Measurements from ENCODE around the gene EPHB1.
"Not testable (repeated sequence)": the region's sequence is repeated elsewhere in the genome, so short reads cannot be mapped to it uniquely, and the experiment has no call there.

Gene EPHB1

GRCh38 chr3:135033737-135034136 is 238.7 kb downstream of the EPHB1 start:
- in situ Hi-C loops (cut with HindIII; ENCODE audit: low pct_ligation_motif_present, low sequenced_read_pairs) = no loop called here
- TF ChIP-seq CTCF (IDR thresholded peaks at IDR 0.05; ENCODE audit: low read depth, low read length, missing control alignments) = no peak
- DNase-seq = no peak
- H3K27ac ChIP-seq = no peak overlapping the region
- no peaks in the 10 kb centered on the region for H3K36me3 ChIP-seq (replicated peaks)
- H3K27me3 ChIP-seq (replicated peaks) = no peaks in the 10 kb centered on the region
- no peak overlapping the region for H3K4me3 ChIP-seq (ENCODE audit: low read depth, low read length)

- Histone ChIP-seq H3K27ac (no peak overlapping the region), H3K36me3 (replicated peaks) (no peaks in the 10 kb centered on the region), H3K27me3 (replicated peaks) (no peaks in the 10 kb centered on the region), H3K4me3 (ENCODE audit: low read depth, low read length) (no peak overlapping the region)
- TF ChIP-seq CTCF (IDR thresholded peaks at IDR 0.05; ENCODE audit: low read depth, low read length, missing control alignments) = no peak
- in situ Hi-C loops (cut with HindIII; ENCODE audit: low pct_ligation_motif_present, low sequenced_read_pairs) = no loop called here
- no peak for DNase-seq
These were observed 239.3 kb downstream of the EPHB1 start for GRCh38 chr3:135034291-135034768.

- no peak for DNase-seq
These were observed 239.9 kb downstream of the EPHB1 start for GRCh38 chr3:135034891-135035440.

GRCh38 chr3:135038186-135038585 is 243.1 kb downstream of the EPHB1 start:
- Histone ChIP-seq H3K36me3 (replicated peaks) (no peaks in the 10 kb centered on the region), H3K27me3 (replicated peaks) (no peaks in the 10 kb centered on the region), H3K4me3 (ENCODE audit: low read depth, low read length) (no peak overlapping the region), H3K27ac (no peak overlapping the region)
- TF ChIP-seq CTCF (IDR thresholded peaks at IDR 0.05; ENCODE audit: low read depth, low read length, missing control alignments) = no peak
- DNase-seq = no peak
- in situ Hi-C loops (cut with HindIII; ENCODE audit: low pct_ligation_motif_present, low sequenced_read_pairs) = no loop called here

More at GRCh38 chr3:135034891-135035440, 239.9 kb downstream of the EPHB1 start:
- in situ Hi-C loops (cut with HindIII; ENCODE audit: low pct_ligation_motif_present, low sequenced_read_pairs) = no loop called here
- TF ChIP-seq CTCF (IDR thresholded peaks at IDR 0.05; ENCODE audit: low read depth, low read length, missing control alignments) = no peak
- Histone ChIP-seq H3K27ac (no peak overlapping the region), H3K27me3 (replicated peaks) (no peaks in the 10 kb centered on the region), H3K36me3 (replicated peaks) (no peaks in the 10 kb centered on the region), H3K4me3 (ENCODE audit: low read depth, low read length) (no peak overlapping the region)

- H3K4me3 ChIP-seq (ENCODE audit: low read depth, low read length); H3K36me3 ChIP-seq (replicated peaks); DNase-seq; H3K27ac ChIP-seq; H3K27me3 ChIP-seq (replicated peaks); in situ Hi-C loops (cut with HindIII; ENCODE audit: low pct_ligation_motif_present, low sequenced_read_pairs): not testable (repeated sequence)
These were observed 244.5 kb downstream of the EPHB1 start for GRCh38 chr3:135039536-135039935.

- in situ Hi-C loops (cut with HindIII; ENCODE audit: low pct_ligation_motif_present, low sequenced_read_pairs) = no loop called here
- H3K4me3 ChIP-seq (ENCODE audit: low read depth, low read length) = no peak overlapping the region
- no peaks in the 10 kb centered on the region for H3K36me3 ChIP-seq (replicated peaks)
- TF ChIP-seq CTCF (IDR thresholded peaks at IDR 0.05; ENCODE audit: low read depth, low read length, missing control alignments) = no peak
- DNase-seq = no peak
- no peaks in the 10 kb centered on the region for H3K27me3 ChIP-seq (replicated peaks)
- no peak overlapping the region for H3K27ac ChIP-seq
These were observed 245.5 kb downstream of the EPHB1 start for GRCh38 chr3:135040321-135041240.

Measured in brain microvascular endothelial cell (primary cell).